GM10248 (cell line): ENCODE measurements around the gene MGRN1.

Source experiments
- CTCF ChIA-PET: fragments of 300-600 bp; sonication (Branson Sonifier 250); formaldehyde crosslinking; extraction: SDS; loops from one replicate; lab custom pipeline; 2021; ENCODE audit warnings: antibody characterized with exemption; lab: Yijun Ruan, JAX
- POLR2A ChIA-PET: fragments of 350-650 bp; sonication (Branson Sonifier 250); formaldehyde crosslinking; extraction: SDS; loops from one replicate; lab custom pipeline; 2020; ENCODE audit warnings: antibody characterized with exemption; lab: Yijun Ruan, JAX
- DNase-seq: peaks from one replicate; pipeline ENCODE4 v3.0.0; 2012; ENCODE audit errors: extremely low spot score
- CTCF ChIP-seq: IDR thresholded peaks from 2 replicates; pipeline ENCODE4 v1.5.1; 2012; ENCODE audit warnings: mild to moderate bottlenecking, low read depth; ENCODE audit errors: extremely low read depth, missing control alignments, control extremely low read depth

MGRN1 gene

GRCh38 chr16:4718466-4718865 lies 93.8 kb downstream of the MGRN1 start:
- ChIA-PET CTCF (no interaction called here), POLR2A (no interaction called here)
- TF ChIP-seq CTCF: no peak
- no peak for DNase-seq

- no peak for DNase-seq
- CTCF ChIA-PET: interaction anchor here (1.2 kb wide), 1 partner anchor 65 kb away, joined by 3 read pairs; the partner anchor contains the start of gene SEPTIN12
- POLR2A ChIA-PET: interaction anchor here (0.6 to 1.0 kb wide), 2 partner anchors 11 to 12 kb away, joined by 3 to 9 read pairs; partner anchors contain the start of genes ANKS3 and DNAAF8
- TF ChIP-seq CTCF: no peak
These were observed 98.6 kb downstream of the MGRN1 start for GRCh38 chr16:4723071-4723767.

- DNase-seq: no peak
- ChIA-PET CTCF (interaction anchor here (1.1 to 1.3 kb wide), 4 partner anchors 10 to 64 kb away, joined by 3 to 8 read pairs (median 3); partner anchors contain the start of genes ANKS3, DNAAF8 and SEPTIN12), POLR2A (interaction anchor here (2.0 kb wide), 1 partner anchor 9 kb away, joined by 8 read pairs; the partner anchor contains the start of genes ANKS3 and DNAAF8)
- no peak for TF ChIP-seq CTCF
These were observed 100.1 kb downstream of the MGRN1 start for GRCh38 chr16:4724661-4725270.

GRCh38 chr16:4726616-4727015 lies 102.0 kb downstream of the MGRN1 start:
- ChIA-PET POLR2A (interaction anchor here (2.0 kb wide), 1 partner anchor 8 kb away, joined by 8 read pairs; the partner anchor contains the start of genes ANKS3 and DNAAF8), CTCF (interaction anchor here (1.4 kb wide), 1 partner anchor 20 kb away, joined by 3 read pairs; no protein-coding TSS in a partner anchor)
- no peak for DNase-seq
- no peak for TF ChIP-seq CTCF

- no peak for DNase-seq
- ChIA-PET POLR2A (no interaction called here), CTCF (no interaction called here)
- no peak for TF ChIP-seq CTCF
These were observed 104.0 kb downstream of the MGRN1 start for GRCh38 chr16:4728676-4729075.

- POLR2A ChIA-PET: no interaction called here
- CTCF ChIA-PET: interaction anchor here (1.2 kb wide), 1 partner anchor 14 kb away, joined by 3 read pairs; no protein-coding TSS in a partner anchor
- no peak for DNase-seq
- TF ChIP-seq CTCF: no peak
These were observed 105.2 kb downstream of the MGRN1 start for GRCh38 chr16:4729876-4730275.
